Adrenal gland (tissue), 5 donors: ENCODE measurements around the gene NUDT6.

Experiments used
- CTCF ChIP-seq, 6 experiments: fragments of 450-650 bp in 4 of 6; fragments of 200-600 bp in 2 of 6; sonication (generic) in 1 of 6; IDR thresholded peaks; 1 replicate in 5 of 6; 2 replicates in 1 of 6; pipeline versions ENCODE4 v1.5.1 to v1.8.0; 2016 to 2021; ENCODE audit warnings: antibody characterized with exemption in 6 of 6, mild to moderate bottlenecking in 2 of 6, moderate library complexity in 1 of 6
- POLR2A ChIP-seq, 2 donors: fragments of 450-650 bp; IDR thresholded peaks; one replicate each; pipeline ENCODE4 v1.6.1; 2017; ENCODE audit warnings: antibody characterized with exemption in 2 of 2, mild to moderate bottlenecking in 2 of 2, moderate library complexity in 1 of 2
- donor health status: DM: no; HTN: no; CAD: no.

- no peak for TF ChIP-seq CTCF (IDR thresholded peaks at IDR 0.05)
- no peak for TF ChIP-seq POLR2A (IDR thresholded peaks at IDR 0.05)
These were observed 1.9 kb downstream of the NUDT6 start for GRCh38 chr4:122920473-122920872.
